Bronchial epithelial cell (primary cell): Measurements from ENCODE around the gene KRT79. TPM values are rescaled to one million over a fixed set of nuclear protein-coding genes. Genes with fewer than 3 reads are reported as not detected.

ENCODE experiments used
- DNase-seq: peaks from one replicate; pipeline ENCODE4 v3.0.0-alpha.2; 2010; ENCODE audit warnings: low read depth
- FAIRE-seq: peaks from 2 replicates; lab custom pipeline; 2011; peaks lifted over from hg19 to GRCh38; lab: Jason Lieb, UNC
- H3K27me3 ChIP-seq: 2 replicates; pipeline ENCODE4 v1.5.1; 2011; ENCODE audit warnings: low read length; ENCODE audit not compliant: control insufficient read depth, insufficient read depth
- H3K36me3 ChIP-seq: 2 replicates; pipeline ENCODE4 v1.5.1; 2011; ENCODE audit warnings: low read length; ENCODE audit not compliant: control insufficient read depth, insufficient read depth
- H3K4me3 ChIP-seq: 2 replicates; pipeline ENCODE4 v1.5.1; 2011; ENCODE audit warnings: mild to moderate bottlenecking, low read depth, low read length, control low read depth
- total RNA-seq: library from RNA; depleted of rRNA; stranded (reverse); fragments of >200 nt; gene quantifications from 2 replicates; pipeline ENCODE4 v1.2.1, GENCODE V29; 2014
- TF ChIP-seq, protein P1 (sequence below): IDR thresholded peaks from 2 replicates; pipeline ENCODE4 v1.5.1; 2011; ENCODE audit warnings: mild to moderate bottlenecking, moderate library complexity, low read length, control low read depth, inconsistent platforms; ENCODE audit not compliant: insufficient read depth, severe bottlenecking

Gene KRT79
- total RNA-seq, 1 donor from 2014 or later, result under 0.01 TPM

DNA sequence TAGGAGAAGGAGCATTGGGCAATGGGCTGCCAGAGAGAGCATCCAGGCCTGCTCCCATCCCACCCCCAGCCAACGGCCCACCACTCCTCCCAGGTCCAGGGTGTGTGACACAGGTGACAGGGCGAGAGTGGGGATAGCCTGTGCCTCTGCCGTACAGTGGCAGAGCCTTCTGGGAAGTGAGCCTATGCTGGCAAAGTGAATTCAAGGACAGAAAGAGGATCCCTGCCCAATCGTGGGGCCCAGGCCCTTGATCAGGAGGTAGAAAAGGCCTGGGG, 553 bp upstream of the KRT79 start:
- DNase-seq, result no peak
- Histone ChIP-seq H3K27me3 (no peaks in the 10 kb centered on the region), H3K4me3 (no peak overlapping the region), H3K36me3 (no peaks in the 10 kb centered on the region)
- TF ChIP-seq, protein P1, sequence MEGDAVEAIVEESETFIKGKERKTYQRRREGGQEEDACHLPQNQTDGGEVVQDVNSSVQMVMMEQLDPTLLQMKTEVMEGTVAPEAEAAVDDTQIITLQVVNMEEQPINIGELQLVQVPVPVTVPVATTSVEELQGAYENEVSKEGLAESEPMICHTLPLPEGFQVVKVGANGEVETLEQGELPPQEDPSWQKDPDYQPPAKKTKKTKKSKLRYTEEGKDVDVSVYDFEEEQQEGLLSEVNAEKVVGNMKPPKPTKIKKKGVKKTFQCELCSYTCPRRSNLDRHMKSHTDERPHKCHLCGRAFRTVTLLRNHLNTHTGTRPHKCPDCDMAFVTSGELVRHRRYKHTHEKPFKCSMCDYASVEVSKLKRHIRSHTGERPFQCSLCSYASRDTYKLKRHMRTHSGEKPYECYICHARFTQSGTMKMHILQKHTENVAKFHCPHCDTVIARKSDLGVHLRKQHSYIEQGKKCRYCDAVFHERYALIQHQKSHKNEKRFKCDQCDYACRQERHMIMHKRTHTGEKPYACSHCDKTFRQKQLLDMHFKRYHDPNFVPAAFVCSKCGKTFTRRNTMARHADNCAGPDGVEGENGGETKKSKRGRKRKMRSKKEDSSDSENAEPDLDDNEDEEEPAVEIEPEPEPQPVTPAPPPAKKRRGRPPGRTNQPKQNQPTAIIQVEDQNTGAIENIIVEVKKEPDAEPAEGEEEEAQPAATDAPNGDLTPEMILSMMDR, result no peak
- no peak for FAIRE-seq

DNA sequence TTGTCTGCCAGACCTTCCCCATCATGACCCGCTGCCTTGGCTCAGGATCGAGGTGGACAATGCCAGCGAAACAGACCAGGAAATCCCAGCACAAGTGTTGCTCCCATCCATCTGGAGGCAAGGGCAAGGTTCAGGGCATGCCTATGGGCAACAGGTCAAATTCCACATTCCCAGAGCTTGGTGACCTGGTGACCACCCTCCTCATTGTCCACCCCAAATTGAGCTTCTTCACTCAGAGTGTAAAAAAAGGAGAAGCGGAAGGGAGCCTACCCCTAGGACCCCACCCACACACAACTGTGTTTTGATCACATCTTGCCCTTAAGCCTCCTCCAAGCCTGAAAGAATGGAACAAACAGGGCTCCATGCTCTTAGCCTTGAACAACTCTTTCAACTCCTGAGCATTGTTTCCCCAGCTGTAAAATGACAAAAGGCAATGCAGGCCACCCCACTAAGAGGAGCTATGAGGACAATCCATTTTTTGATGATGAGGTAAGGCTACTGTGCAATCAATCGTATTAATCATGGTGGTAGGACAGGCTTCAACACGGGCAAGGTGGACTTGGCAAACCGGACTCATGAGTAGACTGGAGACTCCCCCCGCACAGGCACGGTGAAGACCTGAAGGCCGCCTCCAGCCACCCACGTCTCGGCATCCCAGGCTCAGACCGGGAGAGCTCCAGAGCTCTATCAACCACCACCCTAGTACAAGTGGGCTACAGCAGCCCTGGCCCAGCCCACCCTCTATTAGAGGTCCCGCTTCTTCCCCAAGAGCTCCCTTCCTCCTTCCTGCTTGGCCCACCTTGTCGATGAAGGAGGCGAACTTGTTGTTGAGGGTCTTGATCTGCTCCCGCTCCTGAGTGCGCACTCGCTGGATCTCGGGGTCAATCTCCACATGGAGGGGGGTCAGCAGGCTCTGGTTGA, 866 bp downstream of the KRT79 start:
- DNase-seq (peak; percentile 95), FAIRE-seq (peak; percentile 60)
- Histone ChIP-seq H3K4me3 (no peak overlapping the region), H3K36me3 (no peaks in the 10 kb centered on the region), H3K27me3 (no peaks in the 10 kb centered on the region)
- TF ChIP-seq, protein P1, result no peak

DNA sequence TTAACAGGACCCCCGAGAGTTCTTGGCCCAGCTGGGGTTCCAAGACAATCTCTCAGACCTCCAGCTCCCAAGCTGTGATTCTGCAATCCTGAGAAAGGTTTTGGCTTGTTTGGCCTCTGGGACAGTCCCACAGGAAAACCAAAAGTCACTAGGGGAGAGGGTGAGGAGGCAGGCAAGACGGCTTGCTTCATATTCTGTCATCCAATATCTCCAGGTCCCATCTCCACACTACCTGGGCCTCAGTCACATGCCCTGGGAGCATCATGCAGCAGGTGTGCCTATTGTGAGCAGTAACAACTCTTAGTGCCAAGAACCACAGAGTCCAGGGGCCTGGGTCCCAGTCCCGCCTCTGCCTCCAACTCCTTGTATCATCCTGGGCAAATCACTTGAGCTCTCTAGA, 1.7 kb downstream of the KRT79 start:
- DNase-seq (no peak), FAIRE-seq (no peak)
- Histone ChIP-seq H3K36me3 (no peaks in the 10 kb centered on the region), H3K27me3 (no peaks in the 10 kb centered on the region), H3K4me3 (no peak overlapping the region)
- TF ChIP-seq, protein P1, result no peak

DNA sequence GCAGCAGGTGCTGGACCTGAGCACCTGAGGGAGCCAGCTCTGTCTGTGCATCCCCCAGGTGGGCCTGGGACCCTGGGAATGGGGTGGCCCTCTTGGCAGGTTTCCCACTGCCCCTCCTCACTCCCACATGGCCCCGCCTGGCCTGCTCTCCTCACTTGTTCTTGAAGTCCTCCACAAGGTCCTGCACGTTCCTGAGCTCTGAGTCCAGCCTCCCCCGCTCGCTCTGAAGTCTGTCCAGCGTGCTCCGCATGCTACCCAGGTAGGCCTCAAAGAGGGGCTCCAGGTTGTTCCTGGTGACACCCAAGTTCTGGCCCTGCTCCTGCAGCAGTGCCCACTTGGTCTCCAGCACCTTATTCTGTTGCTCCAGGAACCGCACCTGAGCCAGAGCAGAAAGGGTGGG, 2.9 kb downstream of the KRT79 start:
- Histone ChIP-seq H3K36me3 (no peaks in the 10 kb centered on the region), H3K4me3 (no peak overlapping the region), H3K27me3 (no peaks in the 10 kb centered on the region)
- no peak for DNase-seq
- TF ChIP-seq, protein P1, result no peak
- no peak for FAIRE-seq

DNA sequence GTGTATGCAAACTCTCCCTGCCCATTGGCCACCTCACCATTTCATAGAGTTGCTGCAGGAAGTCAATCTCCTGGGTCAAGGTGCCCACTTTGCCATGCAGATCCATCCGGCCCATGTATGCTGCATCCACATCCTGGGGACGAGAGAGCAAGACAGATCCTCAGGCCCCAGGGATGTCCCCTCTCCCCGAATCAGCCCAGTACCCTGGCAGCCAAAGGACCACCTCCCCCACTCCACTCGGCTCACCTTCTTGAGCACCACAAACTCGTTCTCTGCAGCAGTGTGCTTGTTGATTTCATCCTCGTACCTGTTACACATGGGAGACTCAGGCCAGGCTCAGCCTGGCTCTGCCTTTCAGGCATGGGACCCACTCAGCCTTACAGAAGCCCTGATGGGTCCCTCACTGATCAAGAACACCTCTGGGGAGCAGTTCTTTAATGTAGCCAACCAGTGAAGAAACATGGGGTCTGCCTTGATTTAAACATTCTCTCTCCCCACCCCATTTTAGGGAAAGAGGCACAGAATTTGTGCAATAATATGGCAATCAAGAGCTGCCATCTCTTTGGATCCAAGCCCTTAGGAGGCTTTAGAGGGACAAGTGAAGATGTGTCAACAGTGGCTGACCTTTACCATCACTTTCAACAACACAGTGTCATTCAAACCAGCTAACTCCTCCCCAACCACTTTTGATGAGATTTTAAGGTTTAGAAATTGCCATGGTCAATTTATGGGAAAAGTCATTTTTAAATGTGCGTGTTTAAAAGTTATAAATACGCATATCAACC, 3.9 kb downstream of the KRT79 start:
- FAIRE-seq, result no peak
- H3K27me3 ChIP-seq, result no peaks in the 10 kb centered on the region
- H3K36me3 ChIP-seq, result no peaks in the 10 kb centered on the region
- no peak overlapping the region for H3K4me3 ChIP-seq
- no peak for DNase-seq
- TF ChIP-seq, protein P1, result no peak
